Stomach (tissue), 4 donors: ENCODE results near the gene ASB7.

ENCODE experiments used
- CTCF ChIP-seq, 7 experiments: fragments of 450-650 bp in 4 of 7; fragments of 200-600 bp in 3 of 7; sonication (generic) in 3 of 7; IDR thresholded peaks; one replicate each; pipeline ENCODE4 v1.5.1; 2016 to 2019; ENCODE audit warnings: antibody characterized with exemption in 7 of 7, control low read depth in 2 of 7, mild to moderate bottlenecking in 1 of 7
- POLR2A ChIP-seq, 4 donors: fragments of 450-650 bp; IDR thresholded peaks; one replicate each; pipeline ENCODE4 v1.6.1; 2016; ENCODE audit warnings: antibody characterized with exemption in 4 of 4, control low read depth in 2 of 4, mild to moderate bottlenecking in 1 of 4, moderate library complexity in 1 of 4
- POLR2AphosphoS5 ChIP-seq, 3 donors: sonication (generic); formaldehyde crosslinking; IDR thresholded peaks; one replicate each; pipeline ENCODE4 v1.6.1; 2016; ENCODE audit warnings: antibody characterized with exemption in 3 of 3

- no peak for TF ChIP-seq CTCF (IDR thresholded peaks at IDR 0.05)
- TF ChIP-seq POLR2A (IDR thresholded peaks at IDR 0.05), result no peak
- no peak for TF ChIP-seq POLR2AphosphoS5 (IDR thresholded peaks at IDR 0.05)
These were observed 31.6 kb upstream of the ASB7 start for GRCh38 chr15:100570735-100571313.
